Measurements from ENCODE around the gene STIM1.

GRCh38 chr11:3920148-3920852 lies 64.8 kb downstream of the STIM1 start:
- TF ChIP-seq CTCF (IDR thresholded peaks at IDR 0.05) = no peak
- no peak for TF ChIP-seq POLR2AphosphoS5 (IDR thresholded peaks at IDR 0.05; ENCODE audit: low read depth, low read length)
- TF ChIP-seq SIN3A (IDR thresholded peaks at IDR 0.05; ENCODE audit: borderline replicate concordance, insufficient read depth, low read depth, low read length) = no peak
- TF ChIP-seq, protein P1, sequence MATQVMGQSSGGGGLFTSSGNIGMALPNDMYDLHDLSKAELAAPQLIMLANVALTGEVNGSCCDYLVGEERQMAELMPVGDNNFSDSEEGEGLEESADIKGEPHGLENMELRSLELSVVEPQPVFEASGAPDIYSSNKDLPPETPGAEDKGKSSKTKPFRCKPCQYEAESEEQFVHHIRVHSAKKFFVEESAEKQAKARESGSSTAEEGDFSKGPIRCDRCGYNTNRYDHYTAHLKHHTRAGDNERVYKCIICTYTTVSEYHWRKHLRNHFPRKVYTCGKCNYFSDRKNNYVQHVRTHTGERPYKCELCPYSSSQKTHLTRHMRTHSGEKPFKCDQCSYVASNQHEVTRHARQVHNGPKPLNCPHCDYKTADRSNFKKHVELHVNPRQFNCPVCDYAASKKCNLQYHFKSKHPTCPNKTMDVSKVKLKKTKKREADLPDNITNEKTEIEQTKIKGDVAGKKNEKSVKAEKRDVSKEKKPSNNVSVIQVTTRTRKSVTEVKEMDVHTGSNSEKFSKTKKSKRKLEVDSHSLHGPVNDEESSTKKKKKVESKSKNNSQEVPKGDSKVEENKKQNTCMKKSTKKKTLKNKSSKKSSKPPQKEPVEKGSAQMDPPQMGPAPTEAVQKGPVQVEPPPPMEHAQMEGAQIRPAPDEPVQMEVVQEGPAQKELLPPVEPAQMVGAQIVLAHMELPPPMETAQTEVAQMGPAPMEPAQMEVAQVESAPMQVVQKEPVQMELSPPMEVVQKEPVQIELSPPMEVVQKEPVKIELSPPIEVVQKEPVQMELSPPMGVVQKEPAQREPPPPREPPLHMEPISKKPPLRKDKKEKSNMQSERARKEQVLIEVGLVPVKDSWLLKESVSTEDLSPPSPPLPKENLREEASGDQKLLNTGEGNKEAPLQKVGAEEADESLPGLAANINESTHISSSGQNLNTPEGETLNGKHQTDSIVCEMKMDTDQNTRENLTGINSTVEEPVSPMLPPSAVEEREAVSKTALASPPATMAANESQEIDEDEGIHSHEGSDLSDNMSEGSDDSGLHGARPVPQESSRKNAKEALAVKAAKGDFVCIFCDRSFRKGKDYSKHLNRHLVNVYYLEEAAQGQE (IDR thresholded peaks at IDR 0.05; ENCODE audit: insufficient read depth in 1 of 2, low read depth in 2 of 2, low read length in 1 of 2) = no peak

Measured in Panc1 (cell line).